Measurements from ENCODE around the gene RPAIN.
A peak's percentile ranks its signal among the peaks of the same experiment; 100 is the strongest.

Gene RPAIN

GRCh38 chr17:5413682-5414081 is 6.3 kb upstream of the RPAIN start:
- no peak for TF ChIP-seq CTCF (conservative IDR thresholded peaks at IDR 0.05; ENCODE audit: low read length)
- DNase-seq (ENCODE audit: low read depth): peak; percentile 89
- no peak overlapping the region for H3K4me3 ChIP-seq (ENCODE audit: low read length)

GRCh38 chr17:5416901-5417300 is 3.1 kb upstream of the RPAIN start:
- TF ChIP-seq CTCF (conservative IDR thresholded peaks at IDR 0.05; ENCODE audit: low read length): no peak
- no peak for DNase-seq (ENCODE audit: low read depth)
- no peak overlapping the region for H3K4me3 ChIP-seq (ENCODE audit: low read length)

GRCh38 chr17:5418858-5419355 is 1.1 kb upstream of the RPAIN start:
- no peak for TF ChIP-seq CTCF (conservative IDR thresholded peaks at IDR 0.05; ENCODE audit: low read length)
- no peak for DNase-seq (ENCODE audit: low read depth)

GRCh38 chr17:5419356-5419958 is 525 bp upstream of the RPAIN start, which contains the start of gene NUP88:
TSS of gene NUP88 (minus strand) at chr17:5419662. CDS start at chr17:5419650, 12 bp downstream.
- peak; percentile 96 for DNase-seq (ENCODE audit: low read depth)
- TF ChIP-seq CTCF (conservative IDR thresholded peaks at IDR 0.05; ENCODE audit: low read length): no peak
- H3K4me3 ChIP-seq (ENCODE audit: low read length): peak within 1 kb of the TSS; percentile 94

More at GRCh38 chr17:5418858-5419355, 1.1 kb upstream of the RPAIN start:
- peak overlapping the region; percentile 94 for H3K4me3 ChIP-seq (ENCODE audit: low read length)

GRCh38 chr17:5422505-5422904 is 2.5 kb downstream of the RPAIN start:
- DNase-seq (ENCODE audit: low read depth): peak; percentile 61
- TF ChIP-seq CTCF (conservative IDR thresholded peaks at IDR 0.05; ENCODE audit: low read length): no peak; the same call in 1 of the 2 replicates
- H3K4me3 ChIP-seq (ENCODE audit: low read length): no peak overlapping the region

- no peak overlapping the region for H3K4me3 ChIP-seq (ENCODE audit: low read length)
- no peak for TF ChIP-seq CTCF (conservative IDR thresholded peaks at IDR 0.05; ENCODE audit: low read length)
- DNase-seq (ENCODE audit: low read depth): no peak
These were observed 4.9 kb downstream of the RPAIN start for GRCh38 chr17:5424909-5425308.

GRCh38 chr17:5425826-5426225 is 5.8 kb downstream of the RPAIN start:
- no peak overlapping the region for H3K4me3 ChIP-seq (ENCODE audit: low read length)
- DNase-seq (ENCODE audit: low read depth): no peak
- TF ChIP-seq CTCF (conservative IDR thresholded peaks at IDR 0.05; ENCODE audit: low read length): no peak
